NOMO-1 treated with DMSO at 0.1 percent for 48 hours (cell line): ENCODE data around the gene RPEL1.
"Not testable (repeated sequence)": the region's sequence is repeated elsewhere in the genome, so short reads cannot be mapped to it uniquely, and the experiment has no call there.

Experiments
- DNase-seq: peaks from one replicate; lab custom pipeline; 2025; ENCODE audit not compliant: unreplicated experiment; lab: John Stamatoyannopoulos, UW

The RPEL1 gene

DNA sequence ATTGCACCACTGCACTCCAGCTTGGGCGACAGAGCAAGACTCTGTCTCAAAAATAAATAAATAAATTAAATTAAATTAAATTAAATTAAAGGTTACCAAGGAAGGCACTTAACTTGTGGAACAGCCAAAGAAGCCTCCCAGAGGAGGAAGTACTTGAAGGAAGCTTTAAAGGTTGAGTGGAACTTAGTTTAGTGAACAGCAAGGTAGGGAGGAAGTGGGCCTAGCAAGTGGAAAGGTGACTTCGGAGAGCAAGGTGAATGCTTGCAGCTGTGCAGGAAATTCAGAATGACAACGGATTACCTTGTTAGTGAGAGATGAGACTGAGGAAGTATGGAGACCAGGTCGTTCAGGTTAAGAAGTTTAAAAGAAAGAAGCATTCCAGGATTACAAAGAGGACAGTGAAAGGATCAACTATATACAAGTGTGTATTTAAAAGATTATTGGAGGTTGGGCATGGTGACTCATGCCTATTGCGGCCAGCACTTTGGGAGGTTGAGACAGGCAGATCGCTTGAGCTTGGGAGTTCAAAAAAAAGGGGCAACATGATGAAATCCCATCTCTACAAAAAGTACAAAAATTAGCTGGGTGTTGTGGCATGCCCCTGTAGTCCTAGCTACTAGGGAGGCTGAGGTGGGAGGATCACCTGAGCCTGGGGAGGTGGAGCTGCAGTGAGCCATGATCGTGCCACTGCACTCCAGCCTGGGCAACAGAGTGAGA, 12.8 kb upstream of the RPEL1 start:
- DNase-seq, result peak; percentile 39

DNA sequence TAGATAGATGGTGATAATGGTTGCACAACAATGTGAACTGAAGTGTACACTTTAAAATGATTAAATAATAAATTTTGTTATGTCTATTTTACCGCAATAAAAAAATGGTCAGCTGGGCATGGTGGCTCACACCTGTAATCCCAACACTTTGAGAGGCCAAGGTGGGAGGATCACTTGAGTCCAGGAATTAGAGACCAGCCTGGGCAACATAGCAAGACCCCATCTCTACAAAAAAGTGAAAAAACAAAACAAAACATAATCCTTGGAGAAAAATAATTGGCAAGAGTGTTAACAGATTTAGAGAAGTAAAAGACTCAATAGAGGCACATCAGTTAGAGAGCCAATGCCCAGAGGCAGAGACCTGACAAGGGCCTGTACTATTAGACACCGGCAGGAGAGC, 9.9 kb upstream of the RPEL1 start:
- DNase-seq, result no peak

DNA sequence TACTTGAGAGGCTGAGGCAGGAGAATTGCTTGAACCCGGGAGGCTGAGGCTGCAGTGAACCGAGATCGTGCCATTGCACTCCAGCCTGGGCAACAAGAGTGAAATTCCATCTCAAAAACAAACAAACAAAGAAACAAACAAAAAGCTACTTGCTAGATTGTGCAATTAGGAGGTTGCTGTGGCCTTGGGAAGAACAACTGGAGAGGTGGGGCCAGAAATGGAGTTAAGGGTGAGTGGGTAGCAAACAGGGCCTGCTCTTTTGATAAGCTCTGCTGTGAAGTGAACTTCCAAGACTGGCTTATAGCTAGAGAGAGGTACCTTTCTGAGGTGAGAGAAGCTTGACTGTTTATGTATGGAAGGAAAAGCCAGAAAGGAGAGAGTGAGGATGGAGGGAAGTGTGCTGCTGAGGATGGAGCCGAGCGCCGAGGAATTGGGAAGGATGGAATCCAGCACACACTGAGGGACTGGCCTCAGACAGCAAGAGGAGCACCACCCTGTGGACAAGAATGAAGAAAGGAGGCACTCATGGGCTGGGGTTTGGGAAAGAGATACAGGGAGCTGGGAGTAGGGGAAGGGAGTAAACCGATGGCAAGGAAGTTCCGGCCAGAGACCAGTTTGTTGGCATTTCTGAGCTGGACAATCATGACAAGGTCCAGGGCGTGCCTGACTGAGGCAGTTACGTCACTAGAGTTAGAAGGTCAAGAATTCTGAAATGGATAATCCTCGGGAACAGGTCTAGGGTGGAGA, 7.0 kb upstream of the RPEL1 start:
- DNase-seq, result no peak

DNA sequence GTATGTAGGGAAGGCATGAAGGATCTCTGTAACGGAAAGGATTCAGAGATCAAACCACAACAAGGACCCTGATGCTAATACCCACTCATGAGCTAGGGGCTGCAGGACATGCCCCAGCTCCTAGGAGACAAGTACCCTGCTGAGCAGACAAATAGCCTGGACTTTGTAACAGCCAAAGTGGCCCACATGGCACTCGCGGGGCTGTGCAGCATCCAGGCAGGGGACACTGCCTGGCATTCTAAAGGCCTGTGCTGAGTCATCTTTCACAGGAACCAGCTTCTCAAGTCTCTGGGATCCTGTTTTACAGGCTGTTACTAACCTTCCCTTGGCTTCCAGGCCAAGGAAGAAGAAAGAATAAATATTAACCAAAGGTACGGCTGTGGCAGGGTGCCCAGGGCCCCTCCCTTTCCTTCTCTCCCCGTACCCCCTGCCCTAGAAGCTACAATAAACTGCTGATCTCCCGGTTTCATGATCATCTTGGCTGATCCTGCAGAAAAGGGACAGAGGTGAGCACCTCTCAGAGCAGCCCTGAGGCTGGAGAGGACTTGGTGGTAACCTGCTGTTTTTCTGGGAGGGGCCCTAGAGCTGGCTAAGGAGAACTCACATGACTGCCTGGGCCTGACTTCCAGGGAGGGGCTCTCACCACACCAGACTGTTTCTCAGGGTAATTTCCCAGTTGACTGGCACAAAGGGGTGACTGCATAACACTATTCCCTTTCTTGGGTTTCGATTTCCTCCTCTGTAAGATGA, 4.2 kb upstream of the RPEL1 start:
- DNase-seq, result peak; percentile 45

DNA sequence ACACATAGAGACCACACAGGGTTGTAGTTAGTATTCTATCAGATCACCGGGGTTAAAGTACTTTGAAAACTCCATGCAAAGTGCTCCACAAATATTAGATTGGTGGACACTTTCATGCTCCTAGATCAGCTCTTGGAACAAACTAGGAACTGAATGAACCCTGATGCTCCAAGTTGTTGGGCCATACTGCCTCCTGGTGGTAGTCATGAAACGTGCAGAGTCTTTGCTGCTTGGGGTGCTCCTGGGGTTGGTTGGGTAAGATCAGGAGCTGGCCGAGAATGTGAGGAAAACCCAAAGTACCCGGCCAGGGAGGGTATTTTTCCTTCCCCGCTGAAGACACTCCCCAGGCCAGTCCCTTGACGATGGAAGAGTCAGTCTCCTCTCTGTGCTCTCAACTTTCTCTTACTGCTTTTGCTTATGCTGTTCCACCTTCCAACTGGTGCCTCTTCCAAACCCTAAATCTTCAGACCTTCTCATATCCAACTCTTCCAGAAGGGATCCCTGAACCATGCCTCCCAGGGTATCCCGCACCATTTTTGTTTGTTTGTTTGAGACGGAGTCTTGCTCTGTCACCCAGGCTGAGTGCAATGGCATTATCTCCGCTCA, 918 bp upstream of the RPEL1 start:
- peak; percentile 71 for DNase-seq

DNA sequence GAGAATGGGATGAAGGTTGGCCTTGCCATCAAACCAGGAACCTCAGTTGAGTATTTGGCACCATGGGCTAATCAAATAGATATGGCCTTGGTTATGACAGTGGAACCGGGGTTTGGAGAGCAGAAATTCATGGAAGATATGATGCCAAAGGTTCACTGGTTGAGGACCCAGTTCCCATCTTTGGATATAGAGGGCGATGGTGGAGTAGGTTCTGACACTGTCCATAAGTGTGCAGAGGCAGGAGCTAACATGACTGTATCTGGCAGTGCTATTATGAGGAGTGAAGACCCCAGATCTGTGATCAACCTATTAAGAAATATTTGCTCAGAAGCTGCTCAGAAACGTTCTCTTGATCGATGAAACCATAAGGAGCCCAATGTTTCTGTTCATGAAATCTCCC, 637 bp downstream of the RPEL1 start:
- DNase-seq, result no peak

DNA sequence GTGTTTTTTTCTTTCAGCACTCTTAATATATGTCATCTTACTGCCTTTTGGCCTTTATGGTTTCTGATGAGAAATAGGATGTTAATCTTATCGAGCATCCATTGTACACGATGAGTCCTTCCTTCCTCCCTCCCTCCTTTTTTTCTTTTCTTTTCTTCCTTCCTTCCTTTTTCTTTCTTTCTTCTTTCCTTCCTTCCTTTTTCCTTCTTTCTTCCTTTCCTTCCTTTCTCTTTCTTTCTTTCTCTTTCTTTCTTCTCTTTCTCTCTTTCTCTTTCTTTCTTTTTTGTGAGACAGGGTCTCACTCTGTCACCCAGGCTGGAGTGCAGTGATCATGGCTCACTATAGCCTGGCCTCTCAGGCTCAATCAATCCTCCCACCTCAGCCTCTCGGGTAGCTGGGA, 8.4 kb downstream of the RPEL1 start:
- no peak for DNase-seq

DNA sequence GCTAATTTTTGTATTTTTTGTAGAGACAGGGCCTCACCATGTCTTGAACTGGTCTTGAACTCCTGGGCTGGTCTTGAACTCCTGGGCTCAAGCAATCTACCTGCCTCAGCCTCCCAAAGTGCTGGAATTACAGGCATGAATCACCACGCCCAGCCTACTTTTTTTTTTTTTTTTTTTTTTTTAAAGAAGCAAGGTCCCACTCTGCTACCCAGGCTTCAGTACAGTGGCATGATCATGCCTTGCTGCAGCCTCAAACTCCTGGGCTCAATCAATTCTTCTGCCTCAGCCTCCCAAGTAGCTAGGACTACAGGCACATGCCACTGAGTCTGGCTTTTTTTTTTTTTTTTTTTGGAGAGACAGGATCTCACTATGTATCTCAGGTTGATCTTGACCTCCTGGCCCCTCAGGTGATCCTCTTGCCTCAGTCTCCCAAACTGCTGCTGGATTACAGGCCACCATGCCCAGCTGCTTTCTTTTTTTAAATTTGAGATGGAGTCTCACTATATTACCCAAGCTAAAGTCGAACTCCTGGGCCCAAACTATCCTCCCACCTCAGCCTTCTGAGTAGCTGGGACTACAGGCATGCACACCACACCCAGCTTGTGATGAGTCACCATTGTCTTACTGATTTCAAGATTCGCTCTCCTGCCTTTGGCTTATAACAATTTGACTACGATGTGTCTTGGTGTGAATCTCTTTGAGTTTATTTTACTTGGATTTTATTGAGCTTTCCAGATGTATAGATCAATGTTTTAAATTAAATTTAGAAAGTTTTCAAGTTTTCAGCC, 9.0 kb downstream of the RPEL1 start:
- DNase-seq, result no peak

DNA sequence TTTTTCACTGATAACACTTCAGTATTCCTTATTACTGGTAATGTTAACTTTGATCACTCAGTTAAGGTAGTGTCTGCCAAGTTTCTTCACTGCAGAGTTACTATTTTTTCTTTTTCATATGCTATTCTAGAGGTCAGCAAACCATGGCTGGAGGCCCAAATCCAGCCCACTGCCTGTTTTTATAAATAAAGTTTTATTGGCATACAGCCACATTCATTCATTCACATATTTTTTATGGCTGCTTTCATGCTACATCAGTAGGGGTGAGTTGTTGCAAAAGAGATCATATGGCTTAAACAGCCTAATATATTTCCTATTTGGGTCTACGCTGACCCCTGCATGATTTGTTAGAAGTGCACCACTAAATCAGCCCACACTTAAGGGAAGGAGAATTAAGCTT, 10.9 kb downstream of the RPEL1 start:
- no peak for DNase-seq

DNA sequence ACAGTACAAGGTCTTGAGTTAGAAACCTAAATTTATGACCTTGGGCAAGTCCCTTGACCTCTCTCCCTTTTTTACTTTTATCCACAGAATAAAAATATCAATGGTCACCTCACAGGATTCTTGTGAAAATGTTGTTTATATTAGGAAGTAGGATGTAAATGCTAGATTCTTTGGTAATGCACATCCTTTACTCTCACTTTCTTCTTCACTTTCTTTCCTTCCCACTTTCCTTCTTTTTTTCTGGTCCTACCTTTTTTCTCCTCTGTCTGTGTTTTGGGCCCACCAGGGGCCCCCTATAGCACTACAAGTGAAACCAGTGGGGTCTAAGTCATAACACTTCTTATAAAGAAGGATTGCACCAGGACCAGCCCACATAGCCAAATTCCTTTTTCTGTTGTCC, 12.1 kb downstream of the RPEL1 start:
- DNase-seq, result no peak

DNA sequence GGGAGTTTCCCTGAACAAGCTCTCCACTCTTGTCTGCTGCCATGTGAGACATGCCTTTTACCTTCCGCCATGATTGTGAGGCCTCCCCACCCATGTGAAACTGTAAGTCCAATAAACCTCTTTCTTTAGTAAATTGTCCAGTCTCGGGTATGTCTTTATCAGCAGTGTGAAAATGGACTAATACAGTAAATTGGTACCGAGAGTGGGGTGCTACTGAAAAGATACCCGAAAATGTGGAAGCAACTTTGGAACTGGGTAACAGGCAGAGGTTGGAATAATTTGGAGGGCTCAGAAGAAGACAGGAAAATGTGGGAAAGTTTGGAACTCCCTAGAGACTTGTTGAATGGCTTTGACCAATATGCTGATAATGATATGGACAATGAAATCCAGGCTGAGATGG, 13.2 kb downstream of the RPEL1 start:
- not testable (repeated sequence) for DNase-seq

DNA sequence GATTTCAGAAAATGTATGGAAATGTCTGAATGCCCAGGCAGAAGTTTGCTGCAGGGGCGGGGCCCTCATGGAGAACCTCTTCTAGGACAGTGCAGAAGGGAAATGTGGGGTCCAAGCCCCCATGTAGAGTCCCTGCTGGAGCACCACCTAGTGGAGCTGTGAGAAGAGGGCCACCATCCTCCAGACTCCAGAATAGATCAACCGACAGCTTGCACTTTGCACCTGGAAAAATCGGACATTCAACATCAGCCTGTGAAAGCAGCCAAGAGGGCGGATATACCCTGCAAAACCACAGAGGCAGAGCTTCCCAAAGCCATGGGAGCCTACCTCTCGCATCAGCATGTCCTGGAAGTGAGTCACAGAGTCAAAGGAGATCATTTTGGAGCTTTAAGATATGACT, 14.3 kb downstream of the RPEL1 start:
- DNase-seq, result no peak

DNA sequence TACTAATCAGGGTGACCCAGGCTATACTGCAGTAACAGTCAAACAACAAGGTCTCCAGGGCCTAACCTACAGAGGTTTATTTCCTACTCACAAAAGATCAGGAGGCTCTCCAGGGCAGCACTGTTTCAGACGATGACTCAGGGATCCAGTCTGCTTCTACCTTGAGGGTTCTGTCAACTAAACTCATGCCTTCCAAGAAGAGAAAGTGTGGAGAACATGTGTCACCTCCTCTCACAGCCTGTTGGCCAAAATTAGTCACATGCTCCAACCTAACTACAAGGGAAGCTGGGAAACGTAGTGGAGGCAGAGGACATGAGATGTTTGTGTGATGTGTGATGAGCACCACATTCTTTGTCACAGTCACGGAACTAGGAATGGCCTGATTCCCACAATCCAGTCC, 16.5 kb downstream of the RPEL1 start:
- DNase-seq, result no peak

DNA sequence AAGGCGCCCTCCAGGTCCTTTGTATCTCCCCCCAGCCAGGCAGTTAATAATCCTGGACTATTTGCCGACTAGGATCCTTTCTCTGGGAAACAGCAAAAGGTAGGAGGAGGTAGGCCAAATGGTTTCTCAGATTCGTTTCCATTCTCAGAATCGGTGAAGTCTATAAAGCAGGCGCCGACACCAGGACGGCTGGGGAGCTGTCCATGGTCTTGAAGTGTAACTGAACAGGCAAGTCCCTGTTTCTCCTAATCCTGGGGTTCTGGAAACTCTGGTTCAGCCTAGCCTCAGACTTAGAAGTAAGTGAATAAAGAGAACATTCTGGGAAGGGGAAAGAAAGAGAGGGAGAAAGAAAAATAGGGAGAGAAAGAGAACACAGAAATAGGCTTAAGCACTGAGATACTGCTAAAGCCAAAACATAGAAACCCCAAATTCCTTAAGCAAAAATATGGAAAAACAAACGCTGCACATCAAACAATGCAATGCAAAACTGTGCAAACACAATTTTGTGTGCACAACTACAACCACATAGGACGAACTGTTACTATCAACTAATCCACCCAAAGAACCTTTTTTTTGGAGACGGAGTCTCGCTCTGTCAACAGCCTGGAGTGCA, 20.1 kb downstream of the RPEL1 start:
- DNase-seq, result peak; percentile 19

DNA sequence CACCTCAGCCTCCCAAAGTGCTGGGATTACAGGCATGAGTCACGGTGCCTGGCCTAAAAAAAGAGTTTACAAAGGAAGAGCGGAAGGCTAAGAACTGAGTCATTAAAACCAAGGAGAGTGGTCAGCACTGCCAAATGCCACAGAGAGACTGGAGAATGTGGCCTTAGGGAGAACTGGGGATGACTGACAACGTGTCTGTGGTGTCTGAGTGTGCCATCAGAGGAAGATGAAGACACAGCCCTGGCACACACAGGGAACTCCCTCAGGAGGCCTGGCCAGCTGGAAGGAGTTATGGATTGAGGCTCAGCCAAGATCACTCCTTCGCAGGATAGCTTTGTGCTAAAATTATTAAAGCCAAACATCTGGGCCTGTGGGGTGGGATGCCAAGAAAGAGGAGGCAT, 27.4 kb downstream of the RPEL1 start:
- no peak for DNase-seq

DNA sequence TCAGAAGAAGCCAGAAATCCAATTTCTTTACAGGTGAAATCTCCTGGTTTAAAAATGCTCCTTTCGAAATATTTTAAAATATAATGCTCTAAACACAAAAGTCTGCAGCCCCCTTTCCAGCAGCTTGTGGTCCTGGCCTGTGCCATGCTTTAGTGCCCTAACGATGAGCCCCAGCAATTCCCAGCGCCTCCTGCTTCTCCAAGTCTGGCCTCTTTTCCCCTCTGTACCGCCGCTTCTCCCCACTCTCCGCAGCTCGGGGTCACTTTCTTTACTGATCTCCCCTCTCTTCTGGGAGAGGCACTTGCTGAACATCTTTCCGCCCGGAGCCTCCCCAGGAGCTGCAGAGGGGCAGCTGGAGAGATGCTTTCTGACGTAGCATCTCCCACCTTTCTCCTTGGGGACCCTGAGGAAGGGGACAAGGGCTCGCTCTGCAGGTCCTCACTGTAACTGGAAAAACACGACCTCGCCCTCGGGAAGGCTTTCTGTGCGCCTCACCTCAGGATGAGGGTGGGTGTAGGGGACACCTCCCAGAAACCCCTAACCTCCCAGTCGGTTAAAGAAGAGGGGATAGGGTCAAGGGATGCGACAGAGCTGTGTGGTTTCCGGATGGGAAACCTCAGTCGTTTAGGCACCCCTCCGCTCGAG, 30.7 kb downstream of the RPEL1 start:
- no peak for DNase-seq

DNA sequence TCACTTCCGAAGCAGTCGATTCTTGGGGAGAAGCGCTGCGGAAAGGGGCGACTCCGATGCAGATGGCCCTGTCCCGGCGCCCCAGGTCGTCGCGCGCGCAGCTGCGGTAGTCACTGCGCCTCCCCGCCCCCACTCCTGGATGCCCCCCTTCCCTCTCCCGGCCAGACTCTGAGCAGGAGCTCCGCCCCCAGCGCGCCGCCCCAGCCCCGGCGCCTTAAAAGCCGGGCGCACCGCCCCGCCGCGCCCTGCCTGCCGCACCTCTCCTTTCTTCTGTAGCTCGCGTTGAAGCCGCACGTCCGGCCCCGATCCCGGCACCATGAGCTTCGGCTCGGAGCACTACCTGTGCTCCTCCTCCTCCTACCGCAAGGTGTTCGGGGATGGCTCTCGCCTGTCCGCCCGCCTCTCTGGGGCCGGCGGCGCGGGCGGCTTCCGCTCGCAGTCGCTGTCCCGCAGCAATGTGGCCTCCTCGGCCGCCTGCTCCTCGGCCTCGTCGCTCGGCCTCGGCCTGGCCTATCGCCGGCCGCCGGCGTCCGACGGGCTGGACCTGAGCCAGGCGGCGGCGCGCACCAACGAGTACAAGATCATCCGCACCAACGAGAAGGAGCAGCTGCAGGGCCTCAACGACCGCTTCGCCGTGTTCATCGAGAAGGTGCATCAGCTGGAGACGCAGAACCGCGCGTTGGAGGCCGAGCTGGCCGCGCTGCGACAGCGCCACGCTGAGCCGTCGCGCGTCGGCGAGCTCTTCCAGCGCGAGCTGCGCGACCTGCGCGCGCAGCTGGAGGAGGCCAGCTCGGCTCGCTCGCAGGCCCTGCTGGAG, 31.4 kb downstream of the RPEL1 start, which contains the start of gene INA:
TSS of gene INA (plus strand) at position 243 of the 817 bp plus-strand sequence. CDS start at position 317, 74 bp downstream.
- no peak for DNase-seq

DNA sequence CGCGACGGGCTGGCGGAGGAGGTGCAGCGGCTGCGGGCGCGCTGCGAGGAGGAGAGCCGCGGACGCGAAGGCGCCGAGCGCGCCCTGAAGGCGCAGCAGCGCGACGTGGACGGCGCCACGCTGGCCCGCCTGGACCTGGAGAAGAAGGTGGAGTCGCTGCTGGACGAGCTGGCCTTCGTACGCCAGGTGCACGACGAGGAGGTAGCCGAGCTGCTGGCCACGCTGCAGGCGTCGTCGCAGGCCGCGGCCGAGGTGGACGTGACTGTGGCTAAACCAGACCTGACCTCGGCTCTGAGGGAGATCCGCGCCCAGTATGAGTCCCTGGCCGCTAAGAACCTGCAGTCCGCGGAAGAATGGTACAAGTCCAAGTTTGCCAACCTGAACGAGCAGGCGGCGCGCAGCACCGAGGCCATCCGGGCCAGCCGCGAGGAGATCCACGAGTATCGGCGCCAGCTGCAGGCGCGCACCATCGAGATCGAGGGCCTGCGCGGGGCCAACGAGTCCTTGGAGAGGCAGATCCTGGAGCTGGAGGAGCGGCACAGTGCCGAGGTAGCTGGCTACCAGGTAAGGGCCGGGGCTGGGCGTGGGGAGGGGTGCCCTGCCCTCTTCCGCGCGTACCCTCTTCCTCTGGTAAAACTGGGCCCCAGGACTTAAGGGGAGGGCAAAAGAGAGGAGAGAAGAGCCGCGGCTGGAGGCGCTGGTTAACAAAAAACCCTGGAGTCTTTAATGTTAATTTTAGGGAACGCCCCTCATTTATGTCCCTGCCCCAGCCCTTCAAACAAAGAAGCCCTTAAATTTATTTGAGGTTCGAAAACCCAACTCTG, 32.2 kb downstream of the RPEL1 start:
- DNase-seq, result no peak
